ENCODE data around the gene UPK1A.

DNA sequence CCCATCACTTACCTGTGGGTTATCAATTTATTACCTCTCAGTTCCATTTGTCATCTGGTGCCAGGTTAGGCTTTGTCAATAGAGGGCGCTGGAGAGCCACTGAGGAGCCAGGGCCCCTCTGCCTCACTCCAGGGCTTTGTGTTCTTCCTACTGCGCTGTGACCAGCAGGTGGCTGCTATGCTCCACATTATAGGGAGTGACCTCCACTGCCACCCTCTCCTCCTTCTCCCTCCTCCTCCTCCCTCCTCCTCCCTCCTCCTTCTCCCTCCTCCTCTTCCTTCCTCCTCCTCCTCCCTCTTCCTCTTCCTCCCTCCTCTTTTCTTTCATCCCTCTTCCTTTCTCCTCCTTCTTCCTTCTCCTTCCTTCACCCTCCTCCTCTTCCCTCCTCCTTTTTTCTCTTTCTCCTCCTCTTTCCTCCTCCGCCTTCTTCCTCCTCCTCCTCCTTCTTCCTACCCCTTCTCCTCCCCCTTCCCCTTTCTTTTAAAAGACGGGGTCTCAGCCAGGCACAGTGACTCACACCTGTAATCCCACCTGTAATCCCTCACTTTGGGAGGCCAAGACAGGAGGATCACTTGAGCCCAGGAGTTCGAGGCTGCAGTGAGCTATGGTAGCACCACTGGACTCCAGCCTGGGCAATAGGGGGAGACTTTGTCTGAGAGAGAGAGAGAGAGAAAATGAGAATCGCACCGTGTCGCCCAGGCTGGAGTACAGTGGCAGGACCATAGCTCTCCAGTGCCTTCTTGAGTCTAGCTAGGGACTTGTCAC, 27.7 kb downstream of the UPK1A start:
- no peak for TF ChIP-seq SPI1 (IDR thresholded peaks at IDR 0.05; ENCODE audit: low read depth, low read length)
- TF ChIP-seq POLR2A (IDR thresholded peaks at IDR 0.05; ENCODE audit: low read depth, low read length), result no peak
- TF ChIP-seq TAF1 (IDR thresholded peaks at IDR 0.05; ENCODE audit: low read depth, low read length), result no peak
